Activated CD8-positive, alpha-beta memory T cell treated with anti-CD3 and anti-CD28 coated beads, Interleukin-2, amount 50 U/mL, for 24 hours (primary cell): Measurements from ENCODE around the gene DRAM1.
A peak's percentile ranks its signal among the peaks of the same experiment; 100 is the strongest.
"Not testable (repeated sequence)": the region's sequence is repeated elsewhere in the genome, so short reads cannot be mapped to it uniquely, and the experiment has no call there.

Experiments
- DNase-seq: peaks from one replicate; pipeline ENCODE4 v3.0.0-alpha.2; 2020; ENCODE audit errors: extremely low read depth

The DRAM1 gene

GRCh38 chr12:101906226-101906625, 28.8 kb downstream of the DRAM1 start:
- DNase-seq: no peak

GRCh38 chr12:101908395-101908794, 31.0 kb downstream of the DRAM1 start:
- no peak for DNase-seq

- no peak for DNase-seq
Observed at GRCh38 chr12:101909646-101910045, 32.3 kb downstream of the DRAM1 start.

- no peak for DNase-seq
Observed at GRCh38 chr12:101915841-101916240, 38.5 kb downstream of the DRAM1 start.

- not testable (repeated sequence) for DNase-seq
Observed at GRCh38 chr12:101918805-101919204, 41.4 kb downstream of the DRAM1 start.

GRCh38 chr12:101919447-101919846, 42.1 kb downstream of the DRAM1 start:
- DNase-seq: no peak

- no peak for DNase-seq
Observed at GRCh38 chr12:101920906-101921305, 43.5 kb downstream of the DRAM1 start.

- no peak for DNase-seq
Observed at GRCh38 chr12:101923045-101923718, 45.8 kb downstream of the DRAM1 start.

GRCh38 chr12:101924618-101925017, 47.2 kb downstream of the DRAM1 start:
- no peak for DNase-seq

GRCh38 chr12:101925361-101925760, 48.0 kb downstream of the DRAM1 start:
- no peak for DNase-seq

- no peak for DNase-seq
Observed at GRCh38 chr12:101925935-101926334, 48.6 kb downstream of the DRAM1 start.

GRCh38 chr12:101927036-101927435, 49.7 kb downstream of the DRAM1 start:
- no peak for DNase-seq

- DNase-seq: no peak
Observed at GRCh38 chr12:101927999-101928398, 50.6 kb downstream of the DRAM1 start.

- no peak for DNase-seq
Observed at GRCh38 chr12:101928556-101928955, 51.2 kb downstream of the DRAM1 start.

GRCh38 chr12:101929365-101930041, 52.1 kb downstream of the DRAM1 start:
- DNase-seq: no peak

- DNase-seq: no peak
Observed at GRCh38 chr12:101931498-101932326, 54.3 kb downstream of the DRAM1 start.

- DNase-seq: no peak
Observed at GRCh38 chr12:101933866-101934514, 56.6 kb downstream of the DRAM1 start.

GRCh38 chr12:101935890-101936746, 58.7 kb downstream of the DRAM1 start:
- DNase-seq: no peak

- DNase-seq: no peak
Observed at GRCh38 chr12:101939306-101939705, 61.9 kb downstream of the DRAM1 start.

- DNase-seq: peak; percentile 3
Observed at GRCh38 chr12:101939856-101940265, 62.5 kb downstream of the DRAM1 start.

GRCh38 chr12:101940400-101940950, 63.1 kb downstream of the DRAM1 start:
- no peak for DNase-seq
